ENCODE results near the gene TBP.
"Not testable (repeated sequence)": the region's sequence is repeated elsewhere in the genome, so short reads cannot be mapped to it uniquely, and the experiment has no call there.

TBP gene

DNA sequence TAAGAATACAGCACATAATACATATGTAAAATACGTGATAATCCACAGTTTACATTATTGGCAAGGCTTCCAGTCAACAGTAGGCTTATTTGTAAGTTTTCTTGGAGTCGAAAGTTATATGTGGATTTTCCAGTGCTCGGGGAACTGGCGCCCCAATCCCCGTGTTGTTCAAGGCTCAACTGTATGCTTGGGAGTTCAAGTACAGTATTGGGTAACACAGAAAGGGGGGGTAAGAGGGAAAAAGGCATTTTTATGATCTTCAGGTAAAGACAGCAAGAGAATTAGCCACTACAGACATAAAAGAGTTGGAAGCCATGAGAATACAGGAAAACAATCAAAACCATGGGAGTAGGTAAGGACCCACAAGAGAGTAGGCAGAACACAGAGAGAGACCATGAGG is 17.5 kb upstream of the TBP start:
- DNase-seq: no peak

DNA sequence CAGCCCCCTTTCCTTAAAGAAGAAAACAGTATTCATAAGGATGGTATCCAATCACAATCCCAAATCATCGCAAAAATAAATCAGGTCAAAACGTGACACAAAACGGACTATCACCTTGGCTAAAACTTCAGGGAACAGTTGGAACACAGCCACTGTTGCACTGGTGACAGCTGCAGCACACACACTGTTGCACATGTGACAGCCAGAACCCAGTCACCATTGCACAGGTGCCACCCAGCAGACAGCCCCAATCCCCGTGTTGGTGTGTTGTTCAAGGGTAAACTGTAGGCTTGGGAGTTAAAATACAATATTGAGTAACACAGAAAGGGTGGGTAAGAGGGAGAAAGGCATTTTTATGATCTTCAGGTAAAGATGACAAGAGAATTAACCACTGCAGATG is 16.8 kb upstream of the TBP start:
- no peak for DNase-seq

DNA sequence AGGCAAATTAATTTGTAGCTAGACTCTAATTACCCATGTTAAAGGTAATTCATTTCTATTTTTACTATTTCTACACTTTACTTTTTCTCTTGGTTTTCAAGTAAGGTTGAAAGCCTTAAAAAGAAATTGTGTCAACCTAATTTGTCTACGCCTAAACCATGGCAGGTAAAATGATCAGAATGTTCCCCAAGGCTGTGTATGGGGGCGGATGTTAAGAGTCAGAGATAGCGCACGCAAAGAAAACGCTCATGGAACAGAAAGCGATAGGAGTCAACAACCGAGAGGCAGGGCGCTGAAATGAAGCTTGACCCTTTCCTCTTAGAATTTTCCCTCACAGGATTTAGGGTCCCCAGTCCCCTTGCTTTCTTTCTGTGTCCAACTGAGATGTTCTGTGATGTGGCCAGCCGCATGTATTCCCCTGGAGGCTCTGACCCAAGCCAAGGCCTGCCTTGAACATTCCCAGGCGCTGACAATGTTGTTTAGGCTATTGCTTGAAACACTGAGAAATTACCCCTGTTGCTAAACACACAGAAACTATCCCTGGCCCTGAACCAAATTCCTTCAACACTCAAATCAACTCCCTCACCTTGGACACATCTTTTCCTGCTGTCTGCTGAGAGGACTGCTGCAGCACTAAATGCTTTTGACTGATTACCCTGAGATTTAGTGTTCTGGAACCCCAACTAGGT is 12.0 kb upstream of the TBP start:
- no peak for DNase-seq

DNA sequence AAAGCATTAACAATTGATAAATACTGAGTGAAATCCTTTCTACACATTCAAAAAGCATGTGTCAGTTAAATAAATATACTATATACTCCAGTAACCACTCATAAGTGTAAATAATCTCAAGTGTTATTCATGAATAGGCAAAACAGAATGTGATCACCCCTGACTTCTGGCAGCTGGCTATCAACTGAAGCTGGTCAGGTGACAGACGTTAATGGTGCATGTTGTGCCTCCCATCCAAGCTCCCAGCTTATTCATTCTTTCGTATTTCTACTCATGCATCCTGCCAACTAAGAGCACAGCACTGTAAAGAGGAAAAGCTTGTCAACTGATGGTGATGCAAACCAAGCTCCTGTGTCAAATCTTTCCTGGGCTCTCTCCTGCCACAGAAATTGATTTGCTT is 8.8 kb upstream of the TBP start:
- no peak for DNase-seq

DNA sequence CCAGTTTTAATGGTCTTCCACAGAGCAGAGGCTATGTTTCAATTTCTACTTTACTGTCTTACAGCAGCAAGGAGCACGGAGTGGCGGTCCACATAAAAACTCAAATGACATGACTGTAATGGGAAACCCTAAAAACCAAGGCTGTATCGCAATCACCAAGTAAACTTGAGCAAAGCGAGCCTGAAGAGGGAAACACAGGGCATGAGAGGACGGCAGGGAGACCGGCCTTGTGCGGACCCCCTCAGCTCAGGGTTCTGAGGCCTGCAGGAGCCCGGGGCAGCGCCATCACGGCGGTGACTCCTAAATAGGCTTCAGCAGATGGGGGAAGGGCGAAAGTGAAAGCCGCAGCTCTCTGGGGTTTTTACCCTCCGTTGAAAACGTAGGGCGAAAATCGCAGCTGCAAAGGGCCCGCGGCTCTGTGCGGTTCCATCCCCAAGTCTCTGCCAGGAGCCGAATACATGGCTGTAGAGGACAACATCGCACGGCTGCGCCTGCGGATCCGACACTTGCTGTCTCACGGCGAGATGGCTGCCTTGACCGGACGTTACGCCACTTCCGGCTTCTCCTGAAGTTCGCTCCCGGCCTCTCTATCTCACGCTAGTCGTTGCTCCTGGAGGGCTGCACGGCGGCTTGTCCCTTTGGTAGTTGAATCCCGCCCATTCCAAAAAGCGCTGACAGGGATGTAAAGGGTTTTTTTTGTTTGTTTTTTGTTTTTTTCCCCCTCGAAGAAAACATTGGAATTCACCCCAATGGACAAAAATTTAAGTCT is 1.2 kb upstream of the TBP start, which contains the start of gene PSMB1:
PSMB1 (minus strand) TSS at position 543 of the 769 bp plus-strand sequence; CDS start at position 478, 65 bp downstream.
- DNase-seq: peak; percentile 95 to 97 (median 97)

DNA sequence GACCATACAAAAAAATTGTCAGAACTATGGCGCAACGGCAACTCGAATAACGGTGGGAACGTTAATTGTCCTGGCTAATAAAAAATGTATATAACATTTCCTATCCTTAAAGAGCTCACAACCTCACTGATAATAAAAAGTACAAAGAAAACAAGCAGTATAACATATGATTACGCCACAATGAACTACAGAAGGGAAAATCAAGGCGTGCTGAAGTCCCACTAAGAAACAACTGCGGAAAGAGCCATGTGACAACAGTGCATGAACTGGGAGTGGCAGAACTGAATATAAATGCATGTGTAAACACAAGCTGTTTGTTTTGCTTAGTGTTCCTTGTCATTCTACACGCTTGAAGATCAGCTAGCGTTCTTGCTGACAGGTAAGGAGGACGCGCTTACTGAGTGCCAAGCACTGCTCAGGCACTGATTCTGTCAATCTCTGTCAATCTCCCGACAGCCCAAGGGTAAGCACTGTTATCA is 596 bp upstream of the TBP start:
- DNase-seq: peak in 2 of 3 donors; percentile 57

DNA sequence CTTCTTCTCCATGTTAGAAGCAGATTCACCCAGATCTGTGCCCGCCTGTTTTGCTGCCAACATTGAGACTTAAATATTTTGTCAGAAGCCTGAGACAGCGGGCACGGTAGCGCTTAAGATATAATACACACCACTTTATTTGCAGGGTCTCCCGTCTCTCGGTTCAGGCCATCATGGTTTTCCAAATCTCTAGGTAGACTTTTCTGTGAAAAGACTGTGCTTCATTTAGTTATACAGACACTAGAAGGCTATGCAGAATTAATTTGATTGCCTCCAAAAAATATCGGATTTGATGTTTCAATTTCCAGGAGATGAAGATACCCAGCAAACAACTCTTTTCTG is 598 bp downstream of the TBP start:
- DNase-seq: no peak

DNA sequence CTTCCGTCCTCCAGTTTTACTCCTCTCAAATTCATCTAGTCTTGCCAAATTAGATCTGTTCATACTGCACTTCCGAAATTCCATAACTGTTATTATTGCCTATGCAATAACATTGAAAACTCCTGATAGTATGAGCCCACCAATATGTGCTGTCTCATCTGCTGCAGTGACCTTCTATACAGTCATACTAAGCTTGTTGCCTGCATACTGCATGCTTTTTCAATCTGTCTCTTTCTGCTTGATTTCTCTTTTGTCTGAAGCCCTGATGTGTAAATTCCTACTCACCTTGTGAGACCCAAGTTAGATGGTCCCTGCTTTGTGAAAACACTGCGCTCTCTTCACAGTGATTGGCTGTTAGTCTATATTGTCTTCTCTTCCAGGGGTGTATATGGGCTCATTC is 1.1 kb downstream of the TBP start:
- no peak for DNase-seq

DNA sequence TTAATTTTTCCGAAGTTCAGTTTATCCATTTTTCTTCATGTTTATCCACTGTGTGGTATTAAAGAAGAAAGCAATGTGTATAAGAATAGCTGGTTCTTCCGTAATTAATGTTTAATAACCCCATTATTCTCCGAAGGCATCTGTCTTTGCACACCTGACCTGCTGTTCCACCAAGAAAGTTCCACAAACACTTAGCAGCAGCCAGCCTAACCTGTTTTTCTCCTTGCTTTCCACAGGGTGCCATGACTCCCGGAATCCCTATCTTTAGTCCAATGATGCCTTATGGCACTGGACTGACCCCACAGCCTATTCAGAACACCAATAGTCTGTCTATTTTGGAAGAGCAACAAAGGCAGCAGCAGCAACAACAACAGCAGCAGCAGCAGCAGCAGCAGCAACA is 7.4 kb downstream of the TBP start:
- DNase-seq: no peak

DNA sequence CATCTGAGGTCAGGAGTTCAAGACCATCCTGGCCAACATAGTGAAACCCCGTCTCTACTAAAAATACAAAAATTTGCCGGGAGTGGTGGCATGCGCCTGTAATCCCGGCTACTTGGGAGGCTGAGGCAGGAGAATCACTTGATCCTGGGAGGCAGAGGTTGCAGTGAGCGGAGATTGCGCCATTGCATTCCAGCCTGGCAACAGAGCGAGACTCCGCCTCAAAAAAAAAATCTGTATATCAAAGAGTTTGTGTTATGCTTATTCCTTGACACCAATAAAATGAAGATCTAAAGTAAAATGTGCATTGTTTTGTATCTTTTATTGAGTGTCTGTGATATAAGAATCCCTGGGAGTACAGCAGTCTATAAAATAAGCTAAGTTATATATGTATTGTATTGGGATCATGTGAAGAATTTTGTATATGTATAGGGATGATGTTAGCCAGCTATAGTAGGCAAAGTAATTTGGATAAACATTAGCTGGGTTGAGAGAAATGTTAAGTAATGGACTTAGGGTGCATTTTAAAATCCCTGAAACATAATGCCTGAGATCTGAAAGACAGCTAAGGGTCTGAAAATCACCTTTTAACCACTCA is 10.9 kb downstream of the TBP start:
- no peak for DNase-seq

DNA sequence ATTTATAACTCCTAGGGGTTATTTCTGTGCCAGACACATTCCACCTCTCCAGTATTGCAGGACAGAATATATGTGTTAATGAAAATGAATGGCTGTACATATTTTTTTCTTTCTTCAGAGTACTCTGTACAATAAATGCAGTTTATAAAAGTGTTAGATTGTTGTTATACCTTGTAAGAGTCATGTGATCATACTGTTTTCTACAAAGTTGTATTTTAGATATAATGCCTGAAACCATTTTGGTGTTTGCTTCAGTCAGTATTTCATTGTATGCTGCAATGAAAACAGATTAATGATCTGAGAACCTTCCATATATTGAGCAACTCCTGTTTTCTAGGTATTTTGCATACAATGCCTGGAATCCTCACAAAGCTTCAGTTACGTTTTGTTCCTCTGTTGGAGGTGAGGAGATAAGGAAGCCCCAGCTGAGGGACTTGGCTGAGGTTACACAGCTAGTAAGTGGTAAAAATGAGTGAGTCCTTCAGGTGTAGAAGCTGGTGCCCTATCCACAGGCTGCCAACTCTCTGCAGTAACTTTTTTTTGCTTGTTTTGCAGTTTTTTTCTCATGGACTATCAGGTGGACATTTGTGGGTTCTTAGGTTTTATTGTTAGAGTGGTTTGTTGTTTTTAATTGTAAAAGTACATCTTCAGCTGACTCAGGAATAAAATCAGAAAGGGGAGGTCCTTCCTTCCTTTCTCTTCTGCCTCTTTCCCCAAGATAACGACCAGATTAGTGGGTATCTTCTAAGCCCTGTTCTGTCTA is 18.7 kb downstream of the TBP start:
- no peak for DNase-seq

DNA sequence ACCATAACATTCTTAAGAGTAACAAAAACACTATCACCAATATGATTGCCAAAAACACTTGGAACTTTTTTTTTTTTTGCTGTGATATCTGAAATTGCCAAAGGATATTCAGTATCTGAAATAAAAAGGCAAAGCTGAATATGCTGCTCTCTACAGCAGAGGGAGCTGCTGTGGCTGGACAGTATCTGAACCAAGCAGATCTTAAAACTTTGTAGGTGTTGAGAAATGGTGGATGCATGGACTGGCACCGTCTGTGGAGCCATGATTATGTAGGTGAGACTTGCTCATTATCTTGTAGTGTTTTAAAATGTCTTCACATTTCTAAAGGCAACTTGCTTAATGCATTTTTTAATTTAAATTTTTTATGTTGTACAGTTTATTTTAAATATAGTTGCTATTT is 21.1 kb downstream of the TBP start:
- DNase-seq: no peak

DNA sequence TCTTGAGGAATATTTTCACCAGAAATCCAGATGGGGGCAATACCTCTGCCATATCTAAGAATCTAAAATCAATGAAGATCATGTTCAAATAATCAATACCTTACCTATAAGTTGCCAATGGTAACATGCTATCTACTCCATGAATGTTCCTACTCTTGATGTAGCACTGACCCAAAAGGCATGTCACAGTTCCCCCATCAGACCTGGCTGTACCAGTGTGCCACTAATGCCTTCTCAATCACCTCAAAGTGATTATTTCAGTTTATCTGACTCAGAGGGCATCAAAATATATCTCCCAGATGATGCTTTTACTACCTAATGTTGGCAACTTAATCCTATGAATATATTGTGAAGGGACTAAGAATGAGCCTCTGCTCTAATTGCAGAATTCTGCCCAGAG is 24.7 kb downstream of the TBP start:
- DNase-seq: no peak

DNA sequence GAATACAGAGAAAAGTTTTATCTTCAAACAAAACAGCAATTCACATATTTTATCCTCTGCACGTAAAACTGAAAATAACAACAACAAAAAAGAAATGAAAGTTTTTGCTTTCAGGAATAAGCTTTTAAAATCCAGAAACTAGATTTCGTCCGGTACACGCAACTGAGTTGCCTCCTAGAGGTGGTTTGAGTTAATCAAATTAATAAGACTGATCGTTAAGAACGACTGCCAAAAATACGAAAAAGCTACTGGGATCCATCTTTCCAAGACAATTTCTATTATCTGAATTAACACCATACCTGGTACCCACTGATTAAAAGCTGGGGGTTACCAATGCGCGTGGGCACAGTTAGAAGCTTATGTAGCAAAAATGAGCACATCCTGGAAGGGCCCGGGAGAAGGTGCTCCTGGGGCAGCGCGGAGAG is 29.6 kb downstream of the TBP start:
- DNase-seq: no peak

DNA sequence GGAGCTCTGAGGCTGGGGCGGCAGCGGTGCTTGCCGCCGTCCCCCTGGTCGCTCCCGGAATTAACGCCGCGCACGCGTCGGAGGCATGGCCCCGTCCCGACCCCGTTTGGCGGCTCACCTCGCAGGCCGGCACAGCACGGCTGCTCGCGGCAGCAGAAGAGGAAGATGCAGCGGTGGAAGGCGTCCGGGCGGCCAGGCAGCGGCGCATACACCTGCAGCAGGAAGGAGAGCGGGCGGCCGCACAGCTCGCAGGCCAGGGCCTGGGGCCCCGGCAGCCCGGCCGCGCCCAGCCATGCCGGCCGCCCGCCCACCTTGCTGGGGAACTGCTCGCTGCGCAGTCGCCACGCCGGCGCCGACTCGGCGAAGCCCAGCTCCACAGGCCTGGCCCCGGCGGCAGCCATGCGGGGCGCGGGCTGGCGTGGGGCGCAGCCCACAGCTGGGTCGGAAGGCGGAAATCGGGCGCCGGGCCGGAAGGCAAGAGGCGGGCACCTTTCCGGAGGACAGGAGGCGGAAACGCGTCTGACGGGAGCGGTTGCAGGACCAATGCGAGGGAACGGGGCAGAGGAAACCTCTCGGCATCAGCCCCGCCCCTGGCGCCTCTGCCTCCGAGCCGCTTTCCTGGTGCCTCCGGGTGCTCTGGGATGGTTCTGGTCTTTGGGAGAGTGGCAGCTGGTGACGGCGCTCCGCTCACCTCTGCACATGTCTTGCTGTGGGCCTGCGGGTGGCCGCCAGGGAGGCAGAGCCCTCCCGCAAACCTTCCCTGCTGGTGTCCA is 30.2 kb downstream of the TBP start, which contains the start of gene PDCD2:
PDCD2 (minus strand) TSS at position 457 of the 773 bp plus-strand sequence; CDS start at position 401, 56 bp downstream.
- DNase-seq: peak; percentile 93 to 96 (median 94)

DNA sequence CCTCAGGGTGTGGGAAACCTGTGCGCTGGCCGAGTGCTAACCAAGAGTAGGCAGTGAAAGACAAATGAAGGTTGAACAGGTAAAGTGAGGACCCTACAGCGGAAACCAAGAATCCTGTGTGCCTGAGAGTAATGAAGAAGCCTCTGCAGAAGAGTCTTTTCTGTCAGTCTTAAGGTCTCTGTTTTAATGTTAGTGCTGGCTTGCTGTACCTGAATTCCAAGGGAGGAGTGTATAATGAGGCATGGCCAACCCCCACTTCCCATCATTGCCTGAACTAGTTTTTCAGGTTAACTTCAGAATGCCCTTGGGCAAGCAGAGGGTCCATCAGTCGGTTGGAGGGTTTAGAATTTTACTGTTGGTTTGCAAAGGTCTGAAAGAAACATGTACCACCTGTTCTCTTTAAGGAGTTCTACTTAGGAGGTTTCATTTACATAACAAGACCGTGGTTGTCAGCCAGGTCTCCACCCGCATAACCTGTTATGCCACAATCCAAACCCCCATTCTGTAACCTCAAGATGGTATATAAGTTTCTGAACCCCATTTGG is 30.9 kb downstream of the TBP start:
- DNase-seq: no peak

DNA sequence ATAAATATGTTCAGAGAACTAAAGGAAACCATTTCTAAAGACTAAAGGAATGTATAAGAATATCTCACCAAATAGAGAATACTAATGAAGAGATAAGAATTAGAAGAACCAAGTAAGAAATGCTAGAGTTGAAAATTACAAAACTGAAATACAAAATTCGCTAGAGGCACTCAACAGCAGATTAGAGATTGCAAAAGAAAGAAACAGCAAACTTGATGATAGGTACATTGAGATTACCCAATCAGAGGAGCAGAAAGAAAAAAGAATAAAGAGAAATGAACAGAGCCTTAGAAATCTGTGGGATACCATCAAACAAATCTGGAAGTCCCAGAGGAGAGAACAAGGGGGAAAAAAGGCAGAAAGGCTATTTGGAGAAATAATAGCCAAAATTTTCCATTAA is 36.6 kb downstream of the TBP start:
- DNase-seq: no peak

DNA sequence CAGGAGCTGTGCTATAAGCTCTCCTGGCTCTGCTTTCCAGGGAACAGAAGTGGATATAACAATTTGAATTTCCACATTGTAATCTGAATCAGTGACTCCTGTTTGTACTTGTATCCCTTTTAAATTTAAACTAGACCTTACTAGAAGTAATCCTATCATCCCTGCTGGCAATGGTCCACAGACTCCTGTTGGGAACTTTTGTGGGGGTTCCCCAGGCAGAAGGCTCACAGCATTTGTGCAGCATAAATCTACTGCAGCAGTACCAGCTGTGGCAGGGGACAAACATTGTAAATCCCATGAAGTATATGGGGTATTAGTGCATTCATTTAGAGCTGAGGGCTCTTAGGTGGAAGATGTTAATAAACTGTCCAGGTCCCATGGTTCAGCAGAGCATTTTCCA is 42.3 kb downstream of the TBP start:
- DNase-seq: peak in 1 of 3 donors; percentile 20

DNA sequence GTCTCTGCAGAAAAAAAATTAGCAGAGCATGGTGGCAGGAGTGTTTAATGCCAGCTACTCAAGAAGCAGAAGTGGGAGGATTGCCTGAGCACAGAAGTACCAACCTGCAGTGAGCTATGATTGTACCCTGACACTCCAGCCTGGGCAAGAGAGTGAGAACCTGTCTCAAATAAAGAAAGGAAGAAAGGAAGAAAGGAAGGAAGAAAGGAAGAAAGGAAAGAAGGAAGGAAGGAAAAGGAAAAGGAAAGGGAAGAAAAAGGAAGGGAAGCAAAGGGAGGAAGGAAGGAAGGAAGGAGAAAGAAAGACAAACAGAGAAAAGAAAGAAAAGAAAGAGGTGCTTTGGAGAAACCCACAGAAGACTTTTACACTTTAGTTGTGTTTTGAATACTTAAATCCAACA is 43.1 kb downstream of the TBP start:
- DNase-seq: no peak

DNA sequence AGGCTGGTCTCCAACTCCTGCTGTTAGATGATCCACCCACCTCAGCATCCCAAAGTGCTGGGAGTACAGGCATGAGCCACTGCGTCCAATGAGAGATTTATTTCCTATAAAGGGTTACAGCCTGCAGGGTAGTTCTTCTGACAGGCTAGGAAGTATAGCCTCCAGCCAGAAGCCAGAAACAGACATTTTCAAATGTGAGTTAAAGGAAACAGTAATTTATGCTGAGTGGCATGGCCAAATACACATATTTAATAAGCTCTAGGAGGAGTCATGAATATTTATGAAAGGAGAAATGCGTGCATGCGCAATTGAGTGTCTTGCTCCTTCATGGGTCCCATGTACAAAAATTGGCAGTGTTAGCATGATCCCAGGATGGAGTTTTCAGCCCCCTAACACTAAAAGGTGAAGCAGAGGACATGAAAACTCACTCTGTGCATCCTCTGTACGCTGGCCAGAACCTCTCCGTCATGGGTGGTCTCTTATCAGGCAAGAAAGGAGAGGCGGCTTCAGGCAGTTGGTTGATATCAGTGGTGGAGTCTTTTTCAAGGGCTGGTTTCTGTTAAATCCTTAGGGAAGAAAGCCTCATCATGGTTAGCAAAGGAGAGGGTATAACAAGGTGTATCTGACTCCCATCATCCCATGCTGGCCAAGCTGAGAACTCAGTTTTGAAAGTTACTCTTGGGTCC is 51.5 kb downstream of the TBP start:
- no peak for DNase-seq

DNA sequence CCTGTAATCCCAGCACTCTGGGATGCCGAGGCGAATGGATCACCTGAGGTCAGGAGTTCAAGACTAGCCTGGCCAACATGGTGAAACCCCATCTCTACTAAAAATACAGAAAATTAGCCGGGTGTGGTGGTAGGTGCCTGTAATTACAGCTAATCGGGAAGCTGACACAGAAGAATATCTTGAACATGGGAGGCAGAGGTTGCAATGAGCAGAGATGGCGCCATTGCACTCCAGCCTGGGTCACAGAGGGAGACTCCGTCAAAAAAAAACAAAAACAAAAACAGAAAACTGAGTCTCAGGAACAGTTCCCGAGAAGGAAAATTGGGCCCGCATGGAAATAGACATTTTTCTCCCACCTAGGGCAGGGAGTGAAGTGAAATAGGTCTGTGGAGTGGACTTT is 55.1 kb downstream of the TBP start:
- not testable (repeated sequence) for DNase-seq

Data from suppressor macrophage treated with lipopolysaccharide for 1 hour (primary cell).